ENCODE data around the gene CCNF. TPM values are rescaled to one million over a fixed set of nuclear protein-coding genes. Genes with fewer than 3 reads are reported as not detected.

CCNF gene, protein sequence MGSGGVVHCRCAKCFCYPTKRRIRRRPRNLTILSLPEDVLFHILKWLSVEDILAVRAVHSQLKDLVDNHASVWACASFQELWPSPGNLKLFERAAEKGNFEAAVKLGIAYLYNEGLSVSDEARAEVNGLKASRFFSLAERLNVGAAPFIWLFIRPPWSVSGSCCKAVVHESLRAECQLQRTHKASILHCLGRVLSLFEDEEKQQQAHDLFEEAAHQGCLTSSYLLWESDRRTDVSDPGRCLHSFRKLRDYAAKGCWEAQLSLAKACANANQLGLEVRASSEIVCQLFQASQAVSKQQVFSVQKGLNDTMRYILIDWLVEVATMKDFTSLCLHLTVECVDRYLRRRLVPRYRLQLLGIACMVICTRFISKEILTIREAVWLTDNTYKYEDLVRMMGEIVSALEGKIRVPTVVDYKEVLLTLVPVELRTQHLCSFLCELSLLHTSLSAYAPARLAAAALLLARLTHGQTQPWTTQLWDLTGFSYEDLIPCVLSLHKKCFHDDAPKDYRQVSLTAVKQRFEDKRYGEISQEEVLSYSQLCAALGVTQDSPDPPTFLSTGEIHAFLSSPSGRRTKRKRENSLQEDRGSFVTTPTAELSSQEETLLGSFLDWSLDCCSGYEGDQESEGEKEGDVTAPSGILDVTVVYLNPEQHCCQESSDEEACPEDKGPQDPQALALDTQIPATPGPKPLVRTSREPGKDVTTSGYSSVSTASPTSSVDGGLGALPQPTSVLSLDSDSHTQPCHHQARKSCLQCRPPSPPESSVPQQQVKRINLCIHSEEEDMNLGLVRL
- total RNA-seq (2022; extraction: Qiagen RNA extraction): 20.2 to 23.1 TPM (median 21.1 TPM) in 5 replicates

GRCh38 chr16:2429034-2429770, at the start of gene CCNF:
Gene CCNF, plus strand, starts transcription at chr16:2429447. Its CDS starts 35 bp downstream, at chr16:2429482.

DNA sequence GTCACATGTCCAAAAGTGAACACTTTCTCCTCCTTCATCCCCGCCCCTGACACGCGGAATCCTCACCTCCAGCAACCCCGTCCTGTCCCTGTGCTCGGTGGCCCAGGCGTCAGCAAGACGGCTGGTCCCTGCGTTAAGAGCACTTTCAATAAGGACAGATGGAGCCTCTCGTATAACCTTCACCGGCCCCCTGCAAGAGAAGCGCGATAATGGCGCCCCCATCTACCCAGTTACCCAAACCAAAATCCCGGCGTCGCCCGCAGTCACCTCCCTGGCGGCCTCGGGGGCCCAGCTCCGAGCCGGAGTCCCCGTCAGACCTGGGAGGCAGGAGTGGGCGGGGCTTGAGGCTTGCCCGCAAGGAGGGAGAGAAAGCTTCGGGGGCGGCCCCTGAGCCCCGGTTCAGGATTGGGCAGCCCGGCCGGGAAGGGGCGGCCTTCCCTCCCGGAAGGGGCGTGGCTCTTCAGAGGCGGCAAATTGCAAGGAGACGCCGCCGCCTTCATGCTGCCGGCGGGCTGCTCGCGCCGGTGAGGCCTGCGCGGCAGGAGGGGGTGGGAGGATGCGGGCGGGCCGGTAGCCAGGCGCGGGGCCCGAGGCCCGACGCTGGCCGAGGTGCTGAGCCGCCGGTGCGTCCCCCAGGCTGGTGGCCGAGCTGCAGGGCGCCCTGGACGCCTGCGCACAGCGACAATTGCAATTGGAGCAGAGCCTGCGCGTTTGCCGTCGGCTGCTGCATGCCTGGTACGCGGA, 30.6 kb downstream of the CCNF start, which contains the start of gene TEDC2:
Gene TEDC2 (plus strand): TSS at position 463 of the 744 bp plus-strand sequence. CDS start 36 bp downstream, at position 499.

DNA sequence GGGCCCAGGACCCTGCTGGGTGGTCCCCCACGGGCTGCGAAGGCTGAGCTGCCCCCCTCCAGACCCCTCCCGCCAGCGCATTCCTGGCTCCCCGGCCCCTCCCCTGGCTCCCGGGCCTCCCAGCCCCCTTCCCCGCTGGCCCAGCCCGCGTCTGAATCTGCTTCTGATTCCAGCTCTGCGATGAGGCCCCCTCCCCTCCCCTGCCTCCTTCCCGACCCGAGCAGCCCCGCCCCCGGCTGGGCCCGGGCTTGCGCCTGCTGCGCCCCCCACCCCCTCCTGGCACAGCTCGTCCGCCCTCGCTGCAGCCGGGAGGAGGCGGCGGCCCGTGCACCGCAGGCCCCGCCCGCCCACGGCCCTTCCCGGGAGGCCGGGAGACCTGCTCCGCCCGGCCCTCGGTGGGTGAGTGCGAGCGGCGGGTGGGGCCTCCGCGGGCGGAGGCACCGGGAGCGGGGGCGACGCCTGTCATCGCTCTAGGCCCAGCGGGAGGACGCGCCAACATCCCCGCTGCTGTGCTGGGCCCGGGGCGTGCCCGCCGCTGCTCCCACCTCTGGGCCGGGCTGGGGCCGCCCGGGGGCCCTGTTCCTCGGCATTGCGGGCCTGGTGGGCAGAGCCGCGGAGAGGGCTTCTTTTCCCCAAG, 41.9 kb downstream of the CCNF start, which contains the start of gene NTN3:
Gene NTN3 (plus strand): TSS at position 282 of the 637 bp plus-strand sequence. CDS start 405 bp downstream, outside the sequence.

GRCh38 chr16:2474877-2475412, 45.7 kb downstream of the CCNF start, which contains the start of gene TBC1D24:
Gene TBC1D24, plus strand, starts transcription at chr16:2475127. Its CDS starts 21,022 bp downstream, at chr16:2496149.

Other genes starting within 250 kb of the CCNF start
- gene CASKIN1, start 232.8 kb upstream of the CCNF start, total RNA-seq (2022; extraction: Qiagen RNA extraction): 0.23 to 1.00 TPM (median 0.47 TPM) in 5 replicates
- 39.9 to 53.2 TPM (median 51.0 TPM) in 5 replicates for gene MLST8, start 224.0 kb upstream of the CCNF start, total RNA-seq (2022; extraction: Qiagen RNA extraction)
- 1.5 to 4.8 TPM (median 3.4 TPM) in 5 replicates for gene BRICD5, start 218.6 kb upstream of the CCNF start, total RNA-seq (2022; extraction: Qiagen RNA extraction)
- gene PGP, start 214.6 kb upstream of the CCNF start, total RNA-seq (2022; extraction: Qiagen RNA extraction): 14.8 to 35.7 TPM (median 32.9 TPM) in 5 replicates
- 18.7 to 26.9 TPM (median 24.7 TPM) in 5 replicates for gene E4F1, start 205.9 kb upstream of the CCNF start, total RNA-seq (2022; extraction: Qiagen RNA extraction)
- 0.60 to 1.7 TPM (median 1.3 TPM) in 5 replicates for gene DNASE1L2, start 193.0 kb upstream of the CCNF start, total RNA-seq (2022; extraction: Qiagen RNA extraction)
- gene ECI1, start 177.9 kb upstream of the CCNF start, total RNA-seq (2022; extraction: Qiagen RNA extraction): 48.5 to 95.5 TPM (median 93.6 TPM) in 5 replicates
- gene RNPS1, start 161.3 kb upstream of the CCNF start, total RNA-seq (2022; extraction: Qiagen RNA extraction): 252 to 288 TPM (median 261 TPM) in 5 replicates
- gene ABCA3, start 88.7 kb upstream of the CCNF start, total RNA-seq (2022; extraction: Qiagen RNA extraction): 17.3 to 21.9 TPM (median 20.6 TPM) in 5 replicates
- gene TEDC2, start 30.7 kb downstream of the CCNF start, total RNA-seq (2022; extraction: Qiagen RNA extraction): 15.9 to 20.9 TPM (median 18.9 TPM) in 5 replicates
- gene NTN3, start 41.9 kb downstream of the CCNF start, total RNA-seq (2022; extraction: Qiagen RNA extraction): 0.05 to 0.07 TPM (median 0.06 TPM) in 3 of 5 replicates, not detected in the others
- gene TBC1D24, start 45.7 kb downstream of the CCNF start, total RNA-seq (2022; extraction: Qiagen RNA extraction): 6.0 to 7.9 TPM (median 6.7 TPM) in 5 replicates
- gene ATP6V0C, start 84.5 kb downstream of the CCNF start, total RNA-seq (2022; extraction: Qiagen RNA extraction): 146 to 301 TPM (median 257 TPM) in 5 replicates
- gene AMDHD2, start 90.9 kb downstream of the CCNF start, total RNA-seq (2022; extraction: Qiagen RNA extraction): 15.9 to 25.9 TPM (median 24.7 TPM) in 5 replicates
- 0.06 to 0.15 TPM (median 0.09 TPM) in 3 of 5 replicates, not detected in the others for gene CEMP1, start 102.0 kb downstream of the CCNF start, total RNA-seq (2022; extraction: Qiagen RNA extraction)
- gene PDPK1, start 108.6 kb downstream of the CCNF start, total RNA-seq (2022; extraction: Qiagen RNA extraction): 19.3 to 24.1 TPM (median 20.6 TPM) in 5 replicates

All from A549 treated with AZD2906 at 1 μM for 4 hours (cell line).